Measurements from ENCODE around the gene TRIM66.
A peak's percentile ranks its signal among the peaks of the same experiment; 100 is the strongest.
"Not testable (repeated sequence)": the region's sequence is repeated elsewhere in the genome, so short reads cannot be mapped to it uniquely, and the experiment has no call there.

TRIM66 gene

DNA sequence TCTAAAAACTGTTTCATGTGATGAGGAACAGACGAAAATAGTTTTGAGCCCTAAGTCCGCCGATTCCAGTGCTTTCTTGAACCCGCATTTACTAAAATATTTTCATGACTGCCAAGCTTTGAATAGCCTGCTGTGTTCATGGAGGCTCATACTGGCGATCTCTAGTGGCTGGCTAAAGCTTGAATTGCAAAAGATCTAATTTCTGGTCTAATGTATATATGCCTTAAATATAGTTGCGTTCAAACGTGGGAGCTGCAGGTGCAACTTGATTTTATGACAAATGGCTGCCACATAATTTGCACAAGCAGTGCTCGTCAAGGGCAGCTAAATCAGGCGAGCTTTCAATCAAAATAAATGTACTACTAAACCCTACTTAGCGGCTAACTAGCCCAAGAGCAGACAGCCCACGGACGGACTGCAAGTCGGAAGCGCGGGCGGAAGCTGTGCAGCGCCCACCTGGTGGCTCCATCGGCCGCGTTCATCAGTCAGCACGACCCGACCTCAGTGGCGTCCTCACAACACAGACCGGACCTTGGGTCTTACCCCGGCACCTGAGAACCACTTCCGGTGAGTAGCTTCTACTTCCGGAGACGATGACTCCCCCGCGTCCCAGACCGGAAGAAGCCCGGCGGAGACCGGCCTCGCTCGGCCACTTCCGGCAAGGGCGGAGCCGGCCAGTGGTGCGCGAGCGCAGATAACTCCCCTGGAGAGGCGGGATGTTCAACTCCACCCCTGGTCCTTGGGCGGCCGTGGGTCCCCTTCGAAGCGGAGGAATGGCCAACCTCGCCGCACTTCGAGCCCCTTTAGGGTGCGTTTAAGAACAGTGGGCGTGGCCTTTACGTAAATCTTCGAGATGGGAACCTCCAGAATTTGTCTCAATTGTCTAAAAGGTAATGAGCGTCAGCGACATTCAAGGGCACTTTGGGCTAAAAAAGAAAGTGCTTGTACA is 6.2 kb upstream of the TRIM66 start:
- peak; percentile 90 for DNase-seq

GRCh38 chr11:8686325-8686724 is 3.9 kb upstream of the TRIM66 start:
- DNase-seq, result no peak

- DNase-seq, result no peak
Measured at GRCh38 chr11:8685820-8686219, 3.4 kb upstream of the TRIM66 start.

DNA sequence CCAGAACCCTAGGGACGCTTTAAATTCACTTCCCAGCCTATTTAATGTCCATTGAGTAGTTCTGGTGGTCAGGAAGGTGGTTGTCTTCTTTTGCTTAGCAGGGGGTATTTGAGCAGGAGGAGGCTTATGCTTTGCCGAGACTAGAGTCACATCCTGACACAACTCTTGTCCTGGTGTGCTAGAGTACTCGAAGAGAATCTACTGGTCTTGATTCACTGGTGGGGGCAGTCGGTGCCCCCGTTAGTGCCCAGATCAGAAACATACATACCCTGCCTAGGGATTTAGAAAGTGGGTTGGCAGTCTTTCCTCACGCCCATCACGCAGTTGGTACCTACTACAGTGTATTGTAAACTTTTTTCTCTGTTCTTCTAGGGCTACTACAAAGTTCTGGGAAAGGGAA is 2.8 kb upstream of the TRIM66 start:
- no peak for DNase-seq

DNA sequence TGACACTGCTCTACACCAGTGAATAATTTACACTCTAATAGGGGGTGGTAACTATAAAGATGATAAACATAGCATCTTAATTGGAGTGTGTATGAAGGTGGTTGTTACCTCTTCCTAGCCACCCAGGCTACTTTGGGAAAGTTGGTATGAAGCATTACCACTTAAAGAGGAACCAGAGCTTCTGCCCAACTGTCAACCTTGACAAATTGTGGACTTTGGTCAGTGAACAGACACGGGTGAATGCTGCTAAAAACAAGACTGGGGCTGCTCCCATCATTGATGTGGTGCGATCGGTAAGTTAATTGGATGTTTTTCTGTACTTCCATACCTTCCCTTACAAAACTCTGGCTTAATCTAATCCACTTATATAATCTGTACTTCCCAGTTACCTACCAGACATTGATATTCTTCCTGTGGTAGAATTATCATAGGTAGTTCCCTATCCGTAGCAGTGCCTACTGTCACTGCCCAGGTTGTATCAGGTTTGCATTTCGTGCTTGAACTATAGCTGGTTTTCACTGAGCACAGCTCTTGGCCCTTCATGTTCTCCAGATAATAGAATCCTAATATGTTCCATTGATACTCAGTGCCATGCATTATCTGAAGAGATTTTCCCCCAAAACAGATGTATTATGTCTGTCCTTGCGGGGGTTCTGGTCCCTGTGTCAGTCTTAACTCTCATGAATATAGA is 2.3 kb upstream of the TRIM66 start:
- DNase-seq, result no peak

GRCh38 chr11:8683115-8683807 is 796 bp upstream of the TRIM66 start:
- no peak for DNase-seq

DNA sequence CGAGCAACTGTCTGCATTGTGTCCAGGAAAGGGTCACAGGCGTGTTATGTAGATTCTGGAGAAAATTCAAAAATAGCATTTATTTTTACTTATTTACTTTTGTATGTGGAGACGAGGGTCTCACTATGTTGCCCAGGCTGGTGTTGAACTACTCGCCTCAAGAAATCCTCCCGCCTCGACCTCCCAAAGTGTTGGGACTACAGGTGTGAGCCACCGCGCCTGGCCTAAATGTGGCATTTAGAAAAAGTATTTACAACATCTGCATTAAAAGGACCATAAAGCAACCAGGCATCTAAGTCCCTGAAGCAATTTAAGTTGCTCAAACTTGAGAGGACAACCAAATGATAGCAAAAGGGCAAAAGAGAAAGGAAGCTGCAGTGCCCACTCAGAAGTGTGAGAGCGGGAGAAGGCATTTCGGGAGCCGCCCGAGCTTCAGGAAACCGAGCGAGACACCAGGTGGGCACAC is 595 bp downstream of the TRIM66 start:
- DNase-seq, result no peak

DNA sequence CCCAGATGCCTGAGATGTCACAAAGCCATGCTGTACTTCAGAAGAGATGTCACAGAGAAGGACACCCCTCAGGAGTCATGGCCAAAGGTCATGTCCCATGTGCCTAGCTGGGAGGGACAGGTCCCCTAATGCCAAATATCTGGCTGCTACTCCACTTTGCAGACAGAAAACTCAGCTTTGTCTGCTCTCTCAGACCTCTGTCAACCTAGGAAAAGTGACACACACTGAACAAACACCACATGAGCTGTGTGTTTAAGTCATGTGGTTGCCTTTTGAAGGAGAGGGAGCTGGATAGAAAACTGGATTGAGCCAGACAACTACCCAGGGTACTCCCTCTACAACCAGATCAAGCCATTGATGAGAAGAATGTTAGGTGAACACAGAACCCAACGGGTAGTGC is 3.5 kb downstream of the TRIM66 start:
- no peak for DNase-seq

GRCh38 chr11:8676458-8676857 is 6.0 kb downstream of the TRIM66 start:
- DNase-seq, result no peak

DNA sequence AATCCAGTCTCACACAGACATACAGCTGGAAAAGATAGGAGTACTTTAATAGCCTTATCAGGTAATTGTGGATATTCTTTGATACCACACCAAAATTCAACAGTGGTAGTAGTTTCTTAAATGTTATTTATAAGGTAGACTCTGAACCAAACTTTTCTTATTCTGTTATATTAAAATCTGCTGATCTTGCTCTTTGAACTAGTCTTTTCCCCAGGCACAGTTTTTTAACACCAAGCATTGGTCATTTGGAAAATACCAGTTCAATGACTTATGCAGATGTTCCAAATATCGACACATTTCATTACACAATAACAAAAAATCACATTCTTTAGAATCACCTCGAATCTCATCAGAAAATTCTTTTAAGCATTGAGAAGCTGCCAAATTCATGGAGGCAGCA is 7.6 kb downstream of the TRIM66 start:
- DNase-seq, result no peak

- DNase-seq, result no peak
Measured at GRCh38 chr11:8672346-8672745, 10.1 kb downstream of the TRIM66 start.

- DNase-seq, result no peak
Measured at GRCh38 chr11:8671651-8672062, 10.8 kb downstream of the TRIM66 start.

DNA sequence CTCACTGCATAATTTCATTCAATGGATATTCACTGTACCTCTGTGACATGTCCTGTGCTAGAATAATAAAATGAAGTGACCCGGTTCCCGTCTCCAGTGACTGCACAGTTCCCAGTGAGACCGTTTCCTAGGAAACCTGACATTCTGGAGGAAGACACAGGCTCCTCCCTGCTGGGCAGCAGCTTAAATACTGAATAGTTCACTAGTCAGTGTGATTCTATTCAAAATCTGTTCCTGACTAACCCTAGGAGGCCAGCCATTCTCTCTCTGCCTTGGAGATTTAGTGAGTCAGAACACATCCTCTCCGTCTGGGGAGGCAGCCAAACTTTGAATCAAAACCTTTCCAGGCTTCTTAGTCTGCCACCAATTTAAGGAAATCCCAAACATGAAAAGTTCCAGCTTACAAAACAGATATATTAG is 11.3 kb downstream of the TRIM66 start:
- DNase-seq, result no peak

- DNase-seq, result not testable (repeated sequence)
Measured at GRCh38 chr11:8670081-8670480, 12.4 kb downstream of the TRIM66 start.

GRCh38 chr11:8665222-8665621 is 17.2 kb downstream of the TRIM66 start:
- DNase-seq, result no peak

GRCh38 chr11:8661001-8661795 is 21.3 kb downstream of the TRIM66 start:
- no peak for DNase-seq

GRCh38 chr11:8658321-8659057 is 24.0 kb downstream of the TRIM66 start:
- DNase-seq, result no peak

- no peak for DNase-seq
Measured at GRCh38 chr11:8656291-8656690, 26.2 kb downstream of the TRIM66 start.

DNA sequence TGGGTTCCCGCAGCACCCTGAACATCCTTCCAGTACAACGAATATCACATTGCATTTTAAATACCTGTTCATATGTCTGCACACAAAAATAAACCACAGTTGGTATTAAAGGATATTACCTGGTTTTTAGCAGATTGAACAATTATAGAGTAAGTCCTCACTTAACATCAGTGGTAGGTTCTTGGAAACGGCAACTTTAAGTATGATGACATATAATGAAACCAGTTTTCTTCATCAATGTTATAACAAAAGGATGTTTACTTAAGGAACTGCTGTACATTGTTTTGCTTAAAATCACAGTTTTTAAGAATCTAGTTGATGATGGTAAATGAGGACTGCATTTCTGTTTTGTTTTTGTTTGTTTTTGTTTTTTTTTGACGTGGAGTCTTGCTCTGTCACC is 28.0 kb downstream of the TRIM66 start:
- DNase-seq, result no peak

DNA sequence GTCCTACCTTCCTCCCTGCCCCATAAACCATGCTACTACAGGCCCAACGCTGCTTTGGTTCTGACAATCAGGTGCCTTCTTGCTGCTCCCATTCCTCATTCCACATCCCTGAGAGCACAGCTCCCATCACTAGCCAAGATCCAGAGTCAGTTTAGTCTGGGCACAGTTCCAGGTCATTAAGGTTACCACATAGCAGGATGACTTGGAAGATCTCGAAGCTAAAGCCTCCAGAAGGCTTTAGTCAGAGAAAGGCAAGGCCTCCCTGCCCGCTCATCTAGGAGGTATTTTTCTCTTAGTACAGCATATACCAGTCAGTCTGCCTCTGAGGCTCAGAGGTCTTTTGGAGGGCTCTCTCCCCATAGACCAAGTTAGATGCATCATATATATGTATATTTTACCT is 30.3 kb downstream of the TRIM66 start:
- no peak for DNase-seq

GRCh38 chr11:8650401-8650990 is 32.0 kb downstream of the TRIM66 start:
- no peak for DNase-seq
